OCI-LY1 (cell line): Measurements from ENCODE around the gene CREB3L4.

ENCODE experiments used
- H2AFZ ChIP-seq: fragments of 200-600 bp; sonication (generic), shearing (Covaris generic); 2 replicates; pipeline ENCODE4 v1.6.0; 2014; ENCODE audit warnings: antibody characterized with exemption, mild to moderate bottlenecking, low read length
- H3F3A ChIP-seq: fragments of 200-600 bp; sonication (generic), shearing (Covaris generic); 2 replicates; pipeline ENCODE4 v1.6.0; 2014; ENCODE audit warnings: mild to moderate bottlenecking, antibody characterized with exemption, low read length, moderate library complexity; ENCODE audit not compliant: insufficient read depth
- H3K27ac ChIP-seq: fragments of 200-600 bp; sonication (generic); 2 replicates; pipeline ENCODE4 v1.5.1; 2014; ENCODE audit warnings: low read length, mixed run types, mild to moderate bottlenecking, low read depth; ENCODE audit not compliant: poor library complexity, severe bottlenecking
- H3K27me3 ChIP-seq: fragments of 200-600 bp; sonication (generic); 2 replicates; pipeline ENCODE4 v1.6.0; 2014; ENCODE audit warnings: antibody characterized with exemption, mild to moderate bottlenecking, low read length, moderate library complexity; ENCODE audit not compliant: insufficient read depth
- H3K36me3 ChIP-seq: fragments of 200-600 bp; sonication (generic); 2 replicates; pipeline ENCODE4 v1.6.1; 2014; ENCODE audit warnings: mild to moderate bottlenecking, antibody characterized with exemption, low read length, moderate library complexity, mixed read lengths; ENCODE audit not compliant: insufficient read depth
- H3K4me1 ChIP-seq: fragments of 200-600 bp; sonication (generic); 2 replicates; pipeline ENCODE4 v1.5.1; 2014; ENCODE audit warnings: mild to moderate bottlenecking, low read length, moderate library complexity; ENCODE audit not compliant: insufficient read depth, severe bottlenecking
- H3K4me2 ChIP-seq: fragments of 200-600 bp; sonication (generic), shearing (Covaris generic); 2 replicates; pipeline ENCODE4 v1.6.1; 2014; ENCODE audit warnings: low read length
- H3K4me3 ChIP-seq: fragments of 200-600 bp; sonication (generic); 2 replicates; pipeline ENCODE4 v1.5.1; 2014; ENCODE audit warnings: low read length, low read depth, mild to moderate bottlenecking, mixed read lengths; ENCODE audit not compliant: poor library complexity, severe bottlenecking
- H3K79me2 ChIP-seq: fragments of 200-600 bp; shearing (Covaris generic); 2 replicates; pipeline ENCODE4 v1.6.1; 2016; ENCODE audit warnings: mixed run types, low read length, mixed read lengths; ENCODE audit not compliant: insufficient read depth
- H3K9ac ChIP-seq: fragments of 200-600 bp; sonication (generic), shearing (Covaris generic); 2 replicates; pipeline ENCODE4 v1.6.1; 2014; ENCODE audit warnings: mild to moderate bottlenecking, low read length, mixed read lengths
- H3K9me2 ChIP-seq: fragments of 200-600 bp; sonication (generic), shearing (Covaris generic); 2 replicates; pipeline ENCODE4 v1.6.1; 2014; ENCODE audit warnings: low read depth, mild to moderate bottlenecking, low read length, mixed read lengths
- H3K9me3 ChIP-seq: fragments of 200-600 bp; shearing (Covaris generic); 2 replicates; pipeline ENCODE4 v1.6.1; 2014; ENCODE audit warnings: low read length, mixed read lengths
- H4K20me1 ChIP-seq: fragments of 200-600 bp; sonication (generic), shearing (Covaris generic); 2 replicates; pipeline ENCODE4 v1.6.0; 2016; ENCODE audit warnings: mild to moderate bottlenecking, low read length; ENCODE audit not compliant: insufficient read depth
- EZH2 ChIP-seq: fragments of 200-600 bp; sonication (generic), shearing (Covaris generic); IDR thresholded peaks from 2 replicates; pipeline ENCODE4 v1.8.0; 2017; ENCODE audit warnings: borderline replicate concordance, mixed run types, mild to moderate bottlenecking, antibody characterized with exemption, low read length, moderate library complexity, mixed read lengths
- TF ChIP-seq, protein P1 (sequence below): fragments of 200-600 bp; sonication (generic), shearing (Covaris generic); IDR thresholded peaks from 2 replicates; pipeline ENCODE4 v1.5.1; 2017; ENCODE audit warnings: mild to moderate bottlenecking, antibody characterized with exemption, low read length, moderate library complexity, mixed read lengths

The CREB3L4 gene

DNA sequence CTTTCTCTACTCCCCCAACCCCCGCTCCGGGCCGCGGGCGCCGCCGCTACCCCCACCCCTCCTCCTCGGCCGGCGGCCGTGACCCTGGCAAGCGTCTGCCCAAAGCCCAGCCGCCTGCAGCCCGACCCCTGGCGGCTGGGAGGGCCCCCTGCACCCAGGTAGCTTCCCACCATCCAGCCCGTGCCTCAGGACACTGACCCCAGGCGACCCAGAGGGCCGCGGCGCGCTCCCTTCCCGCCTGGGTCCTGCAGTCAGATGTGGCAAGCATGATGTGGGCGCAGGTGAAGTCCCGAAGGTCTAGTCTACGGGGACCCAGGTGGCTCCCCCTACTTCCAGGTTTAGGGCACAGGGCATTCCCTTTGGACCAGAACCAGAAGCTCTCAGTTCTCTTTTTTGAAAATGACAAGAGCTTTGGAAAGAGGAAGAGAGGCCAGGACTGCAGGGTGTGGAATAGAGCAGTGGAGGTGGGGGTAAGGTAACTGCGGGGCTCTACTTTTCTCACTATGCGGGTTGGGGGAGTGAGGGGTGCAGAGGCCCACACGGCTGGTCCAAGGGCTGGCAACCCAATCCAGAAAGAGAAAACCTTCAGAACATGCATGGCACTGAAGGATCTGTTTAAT is 21.0 kb upstream of the CREB3L4 start, which contains the start of gene DENND4B:
DENND4B (minus strand) TSS at position 97 of the 620 bp plus-strand sequence. CDS start 2,344 bp downstream, outside the sequence.
- Histone ChIP-seq H3K36me3 (peaks cover 56% of the 10 kb centered on the region), H3K9me3 (no peaks in the 10 kb centered on the region), H2AFZ (no peak within 1 kb of the TSS), H3K9me2 (no peaks in the 10 kb centered on the region), H3K4me1 (peaks cover 18% of the 10 kb centered on the region), H4K20me1 (no peaks in the 10 kb centered on the region), H3F3A (peaks cover 4% of the 10 kb centered on the region; the same call in 1 of the 2 replicates), H3K9ac (peak within 1 kb of the TSS; percentile 96), H3K79me2 (peaks cover 7% of the 10 kb centered on the region; the same call in 1 of the 2 replicates), H3K4me2 (peak within 1 kb of the TSS; percentile 86), H3K4me3 (peak within 1 kb of the TSS; percentile 82), H3K27ac (peak within 1 kb of the TSS; percentile 89), H3K27me3 (no peaks in the 10 kb centered on the region)
- TF ChIP-seq, protein P1, sequence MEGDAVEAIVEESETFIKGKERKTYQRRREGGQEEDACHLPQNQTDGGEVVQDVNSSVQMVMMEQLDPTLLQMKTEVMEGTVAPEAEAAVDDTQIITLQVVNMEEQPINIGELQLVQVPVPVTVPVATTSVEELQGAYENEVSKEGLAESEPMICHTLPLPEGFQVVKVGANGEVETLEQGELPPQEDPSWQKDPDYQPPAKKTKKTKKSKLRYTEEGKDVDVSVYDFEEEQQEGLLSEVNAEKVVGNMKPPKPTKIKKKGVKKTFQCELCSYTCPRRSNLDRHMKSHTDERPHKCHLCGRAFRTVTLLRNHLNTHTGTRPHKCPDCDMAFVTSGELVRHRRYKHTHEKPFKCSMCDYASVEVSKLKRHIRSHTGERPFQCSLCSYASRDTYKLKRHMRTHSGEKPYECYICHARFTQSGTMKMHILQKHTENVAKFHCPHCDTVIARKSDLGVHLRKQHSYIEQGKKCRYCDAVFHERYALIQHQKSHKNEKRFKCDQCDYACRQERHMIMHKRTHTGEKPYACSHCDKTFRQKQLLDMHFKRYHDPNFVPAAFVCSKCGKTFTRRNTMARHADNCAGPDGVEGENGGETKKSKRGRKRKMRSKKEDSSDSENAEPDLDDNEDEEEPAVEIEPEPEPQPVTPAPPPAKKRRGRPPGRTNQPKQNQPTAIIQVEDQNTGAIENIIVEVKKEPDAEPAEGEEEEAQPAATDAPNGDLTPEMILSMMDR = peak; percentile 82
- no peak for TF ChIP-seq EZH2

DNA sequence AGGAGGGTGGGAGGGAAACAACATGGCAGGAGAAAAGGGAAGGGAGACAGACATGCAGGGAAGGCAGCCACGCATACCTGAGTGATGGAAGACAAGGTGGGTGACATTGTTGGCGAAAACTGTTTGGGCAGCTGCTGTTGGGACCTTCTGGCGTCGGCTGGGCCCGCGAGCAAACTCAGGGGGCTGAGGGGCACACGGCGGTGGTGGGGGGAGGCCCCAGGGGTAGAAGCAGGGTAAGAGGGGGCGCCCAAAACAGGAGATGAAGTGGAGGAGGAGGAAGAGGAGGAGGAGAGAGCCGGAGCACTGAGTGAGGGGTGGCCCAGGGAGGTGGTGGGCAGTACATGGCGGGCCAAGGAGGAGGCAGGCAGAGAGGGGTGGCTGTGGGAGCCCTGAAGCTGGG is 16.5 kb upstream of the CREB3L4 start:
- Histone ChIP-seq H3K4me1 (peaks cover 11% of the 10 kb centered on the region), H3F3A (peaks cover 4% of the 10 kb centered on the region; the same call in 1 of the 2 replicates), H3K36me3 (peaks cover 55% of the 10 kb centered on the region), H3K4me2 (no peak overlapping the region), H3K9ac (no peak overlapping the region), H3K9me3 (no peaks in the 10 kb centered on the region), H2AFZ (no peak overlapping the region), H3K9me2 (no peaks in the 10 kb centered on the region), H3K4me3 (no peak overlapping the region), H3K27ac (no peak overlapping the region), H3K27me3 (no peaks in the 10 kb centered on the region), H3K79me2 (peaks cover 7% of the 10 kb centered on the region), H4K20me1 (no peaks in the 10 kb centered on the region)
- TF ChIP-seq, protein P1 = no peak
- TF ChIP-seq EZH2 = no peak

DNA sequence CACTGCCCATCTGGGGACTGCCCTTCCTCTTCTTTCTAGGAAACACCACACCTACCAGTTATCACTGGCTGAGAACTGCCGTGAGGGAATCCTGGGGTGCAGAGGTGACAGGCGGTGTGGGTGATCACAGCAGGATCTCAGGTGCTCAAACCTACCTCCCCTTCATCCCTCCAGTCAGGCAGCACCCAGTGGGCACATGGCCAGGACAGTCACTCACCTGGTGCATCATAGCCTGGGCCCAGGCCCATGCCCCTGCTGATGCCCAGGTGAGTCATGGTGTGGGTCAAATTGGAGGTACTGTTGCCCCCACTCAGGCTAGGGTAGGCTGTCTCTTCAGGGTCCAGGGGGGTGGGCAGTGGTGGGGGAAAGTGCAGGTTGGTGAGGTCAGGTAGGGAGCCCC is 15.9 kb upstream of the CREB3L4 start:
- H3K27me3 ChIP-seq = no peaks in the 10 kb centered on the region
- H3K9me2 ChIP-seq = no peaks in the 10 kb centered on the region
- no peaks in the 10 kb centered on the region for H4K20me1 ChIP-seq
- no peak overlapping the region for H3K4me3 ChIP-seq
- peaks cover 13% of the 10 kb centered on the region for H3K79me2 ChIP-seq
- no peak overlapping the region for H2AFZ ChIP-seq
- no peaks in the 10 kb centered on the region for H3K9me3 ChIP-seq
- H3K9ac ChIP-seq = no peak overlapping the region
- peaks cover 55% of the 10 kb centered on the region for H3K36me3 ChIP-seq
- H3K4me1 ChIP-seq = peaks cover 16% of the 10 kb centered on the region
- H3F3A ChIP-seq = peaks cover 4% of the 10 kb centered on the region; the same call in 1 of the 2 replicates
- H3K27ac ChIP-seq = no peak overlapping the region
- TF ChIP-seq, protein P1 = no peak
- H3K4me2 ChIP-seq = no peak overlapping the region
